MG63 (cell line): Measurements from ENCODE around the gene SACM1L. TPM values are rescaled to one million over a fixed set of nuclear protein-coding genes. Genes with fewer than 3 reads are reported as not detected.

Experiments
- DNase-seq: peaks from one replicate; pipeline ENCODE4 v3.0.0-alpha.2; 2020
- H3K27me3 ChIP-seq: fragments of 250-450 bp; sonication (Bioruptor Pico); 2 replicates; pipeline ENCODE4 v1.5.1; 2020; ENCODE audit warnings: mild to moderate bottlenecking, moderate library complexity
- H3K36me3 ChIP-seq: fragments of 250-450 bp; sonication (Bioruptor Pico); 2 replicates; pipeline ENCODE4 v1.5.1; 2020; ENCODE audit warnings: mild to moderate bottlenecking, moderate library complexity
- H3K4me3 ChIP-seq: fragments of 250-450 bp; sonication (Bioruptor Pico); 2 replicates; pipeline ENCODE4 v1.5.1; 2020; ENCODE audit warnings: mild to moderate bottlenecking, moderate library complexity
- H3K9me3 ChIP-seq: fragments of 250-450 bp; sonication (Bioruptor Pico); 2 replicates; pipeline ENCODE4 v1.5.1; 2020; ENCODE audit warnings: mild to moderate bottlenecking, moderate library complexity
- total RNA-seq: library from RNA; depleted of rRNA; stranded (reverse); fragments of >200 nt; shearing (Covaris generic); gene quantifications from 2 replicates; pipeline ENCODE4 v1.2.3, GENCODE V29; 2014; ENCODE audit warnings: low replicate concordance

SACM1L gene
- total RNA-seq, 1 experiment from 2014 or later, result 7.7 TPM

GRCh38 chr3:45705839-45706808, 16.9 kb downstream of the SACM1L start:
- Histone ChIP-seq H3K36me3 (peaks cover 24% of the 10 kb centered on the region), H3K4me3 (no peak overlapping the region)
- DNase-seq, result no peak

DNA sequence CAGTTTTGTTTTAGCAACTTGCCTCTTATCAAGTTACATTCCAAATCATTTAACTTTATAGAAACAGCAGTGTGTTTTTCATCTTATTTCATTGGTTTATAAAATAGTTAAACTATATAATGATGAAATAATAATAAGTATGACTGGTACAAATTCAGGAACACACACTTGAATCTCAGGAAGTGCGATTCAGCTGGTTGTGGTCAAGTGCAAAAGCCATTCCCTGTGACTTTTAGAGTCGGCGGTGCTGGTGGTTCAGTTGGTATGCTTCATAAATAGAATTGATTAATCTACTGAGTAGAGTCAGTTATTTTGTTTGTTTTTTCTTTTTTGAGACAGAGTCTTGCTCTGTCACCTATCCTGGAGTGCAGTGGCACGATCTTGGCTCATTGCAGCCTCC, 22.7 kb downstream of the SACM1L start:
- Histone ChIP-seq H3K36me3 (peaks cover 24% of the 10 kb centered on the region), H3K9me3 (no peaks in the 10 kb centered on the region), H3K4me3 (no peak overlapping the region), H3K27me3 (no peaks in the 10 kb centered on the region)
- no peak for DNase-seq

More at GRCh38 chr3:45705839-45706808, 16.9 kb downstream of the SACM1L start:
- H3K9me3 ChIP-seq, result no peaks in the 10 kb centered on the region
- no peaks in the 10 kb centered on the region for H3K27me3 ChIP-seq

DNA sequence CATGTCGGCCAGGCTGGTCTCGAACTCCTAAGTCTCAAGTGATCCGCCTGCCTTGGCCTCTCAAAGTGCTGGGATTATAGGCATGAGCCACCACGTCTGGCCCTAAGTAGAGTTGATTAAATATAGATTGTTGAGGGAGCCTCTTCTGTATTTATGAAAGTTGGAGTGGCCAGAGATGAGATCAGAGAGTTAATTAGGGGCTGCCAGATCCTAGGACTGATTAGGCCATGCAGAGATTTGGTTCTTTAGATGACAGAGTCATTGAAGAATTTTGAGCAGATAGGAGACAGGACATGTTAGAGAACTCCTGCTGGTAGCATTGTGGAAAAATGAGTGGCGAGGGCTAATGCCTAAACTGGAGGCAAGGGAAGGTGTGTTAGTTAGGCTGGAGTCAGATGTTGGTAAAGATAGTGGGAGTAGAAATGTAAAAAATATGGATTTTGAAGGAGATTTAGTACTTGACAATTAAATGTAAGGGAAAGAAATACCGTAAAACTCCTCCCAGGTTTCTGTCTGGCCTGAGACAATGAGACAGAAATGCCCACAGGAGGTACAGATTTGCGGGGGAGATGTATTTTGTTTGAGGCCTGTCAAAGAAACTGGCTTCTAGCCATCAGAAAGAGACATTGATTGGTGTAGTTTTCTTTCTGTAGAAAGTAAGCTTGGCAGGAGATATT, 23.4 kb downstream of the SACM1L start:
- H3K36me3 ChIP-seq, result peaks cover 18% of the 10 kb centered on the region
- DNase-seq, result no peak
- H3K4me3 ChIP-seq, result no peak overlapping the region
- H3K27me3 ChIP-seq, result no peaks in the 10 kb centered on the region
- H3K9me3 ChIP-seq, result no peaks in the 10 kb centered on the region

- DNase-seq, result no peak
These were observed 26.7 kb downstream of the SACM1L start for GRCh38 chr3:45715945-45716344.

GRCh38 chr3:45716790-45717336, 27.7 kb downstream of the SACM1L start:
- no peak overlapping the region for H3K4me3 ChIP-seq
- H3K9me3 ChIP-seq, result no peaks in the 10 kb centered on the region
- H3K27me3 ChIP-seq, result no peaks in the 10 kb centered on the region
- peaks cover 2% of the 10 kb centered on the region; the same call in 1 of the 2 replicates for H3K36me3 ChIP-seq
- no peak for DNase-seq

More at GRCh38 chr3:45715945-45716344, 26.7 kb downstream of the SACM1L start:
- no peaks in the 10 kb centered on the region; the same call in 1 of the 2 replicates for H3K36me3 ChIP-seq
- H3K9me3 ChIP-seq, result no peaks in the 10 kb centered on the region
- no peaks in the 10 kb centered on the region for H3K27me3 ChIP-seq
- no peak overlapping the region for H3K4me3 ChIP-seq

GRCh38 chr3:45719655-45720487, 30.7 kb downstream of the SACM1L start:
- no peak for DNase-seq
- Histone ChIP-seq H3K9me3 (no peaks in the 10 kb centered on the region), H3K4me3 (no peak overlapping the region), H3K27me3 (no peaks in the 10 kb centered on the region), H3K36me3 (peaks cover 16% of the 10 kb centered on the region)

- Histone ChIP-seq H3K4me3 (no peak overlapping the region), H3K36me3 (peaks cover 21% of the 10 kb centered on the region), H3K9me3 (no peaks in the 10 kb centered on the region), H3K27me3 (no peaks in the 10 kb centered on the region)
- DNase-seq, result no peak
These were observed 35.7 kb downstream of the SACM1L start for GRCh38 chr3:45724911-45725310.

GRCh38 chr3:45729614-45730013, 40.4 kb downstream of the SACM1L start:
- no peak overlapping the region for H3K4me3 ChIP-seq
- H3K36me3 ChIP-seq, result peaks cover 19% of the 10 kb centered on the region
- no peaks in the 10 kb centered on the region for H3K9me3 ChIP-seq
- no peak for DNase-seq
- no peaks in the 10 kb centered on the region for H3K27me3 ChIP-seq

DNA sequence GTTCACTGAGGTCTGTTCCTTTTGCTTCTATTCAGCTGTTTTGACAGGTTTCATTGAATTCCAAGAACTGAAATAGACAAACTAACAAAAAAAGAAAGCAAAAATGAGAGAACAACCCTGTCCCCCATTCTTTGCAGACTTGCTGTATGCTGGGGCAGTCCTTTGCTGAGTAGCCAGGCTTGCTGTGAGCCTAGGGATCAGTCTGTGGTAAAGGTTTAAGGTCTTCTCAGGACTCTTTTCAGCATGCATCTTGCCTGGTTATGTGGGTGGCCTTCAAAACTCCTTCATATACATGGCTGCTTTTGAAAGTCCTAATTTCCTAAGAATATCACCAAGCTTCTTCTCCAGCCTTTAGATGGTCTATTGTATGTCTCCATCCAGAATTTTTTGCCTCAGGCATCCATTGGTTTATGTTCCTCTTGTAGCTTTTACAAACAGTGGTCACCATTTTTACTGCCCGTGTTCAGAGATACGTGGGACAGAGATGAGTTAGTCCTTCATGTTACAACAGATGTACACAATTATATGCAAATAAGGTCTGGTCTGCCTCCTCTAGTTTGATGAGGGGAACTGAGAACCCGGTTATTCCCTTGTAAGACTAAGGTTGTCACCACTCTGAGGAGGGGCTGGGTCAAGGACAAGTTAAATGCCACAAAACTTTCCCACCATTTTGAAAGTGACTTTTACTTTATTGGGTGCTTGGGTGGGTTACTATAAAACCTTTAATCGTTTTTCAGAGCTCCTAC, 41.4 kb downstream of the SACM1L start:
- H3K27me3 ChIP-seq, result no peaks in the 10 kb centered on the region
- no peaks in the 10 kb centered on the region for H3K9me3 ChIP-seq
- peaks cover 15% of the 10 kb centered on the region for H3K36me3 ChIP-seq
- no peak for DNase-seq
- H3K4me3 ChIP-seq, result no peak overlapping the region

- H3K36me3 ChIP-seq, result peaks cover 17% of the 10 kb centered on the region
- no peaks in the 10 kb centered on the region for H3K27me3 ChIP-seq
- no peak overlapping the region for H3K4me3 ChIP-seq
- H3K9me3 ChIP-seq, result no peaks in the 10 kb centered on the region
- DNase-seq, result no peak
These were observed 47.5 kb downstream of the SACM1L start for GRCh38 chr3:45736707-45737106.

GRCh38 chr3:45737234-45737633, 48.0 kb downstream of the SACM1L start:
- H3K9me3 ChIP-seq, result no peaks in the 10 kb centered on the region
- H3K27me3 ChIP-seq, result no peaks in the 10 kb centered on the region
- no peak overlapping the region for H3K4me3 ChIP-seq
- peaks cover 12% of the 10 kb centered on the region for H3K36me3 ChIP-seq
- no peak for DNase-seq

GRCh38 chr3:45739991-45740390, 50.8 kb downstream of the SACM1L start:
- no peak overlapping the region for H3K4me3 ChIP-seq
- H3K27me3 ChIP-seq, result no peaks in the 10 kb centered on the region
- no peaks in the 10 kb centered on the region for H3K9me3 ChIP-seq
- DNase-seq, result no peak
- H3K36me3 ChIP-seq, result peaks cover 17% of the 10 kb centered on the region

- Histone ChIP-seq H3K4me3 (no peak overlapping the region), H3K27me3 (no peaks in the 10 kb centered on the region), H3K9me3 (no peaks in the 10 kb centered on the region), H3K36me3 (peaks cover 17% of the 10 kb centered on the region)
- no peak for DNase-seq
These were observed 52.1 kb downstream of the SACM1L start for GRCh38 chr3:45741247-45741646.

DNA sequence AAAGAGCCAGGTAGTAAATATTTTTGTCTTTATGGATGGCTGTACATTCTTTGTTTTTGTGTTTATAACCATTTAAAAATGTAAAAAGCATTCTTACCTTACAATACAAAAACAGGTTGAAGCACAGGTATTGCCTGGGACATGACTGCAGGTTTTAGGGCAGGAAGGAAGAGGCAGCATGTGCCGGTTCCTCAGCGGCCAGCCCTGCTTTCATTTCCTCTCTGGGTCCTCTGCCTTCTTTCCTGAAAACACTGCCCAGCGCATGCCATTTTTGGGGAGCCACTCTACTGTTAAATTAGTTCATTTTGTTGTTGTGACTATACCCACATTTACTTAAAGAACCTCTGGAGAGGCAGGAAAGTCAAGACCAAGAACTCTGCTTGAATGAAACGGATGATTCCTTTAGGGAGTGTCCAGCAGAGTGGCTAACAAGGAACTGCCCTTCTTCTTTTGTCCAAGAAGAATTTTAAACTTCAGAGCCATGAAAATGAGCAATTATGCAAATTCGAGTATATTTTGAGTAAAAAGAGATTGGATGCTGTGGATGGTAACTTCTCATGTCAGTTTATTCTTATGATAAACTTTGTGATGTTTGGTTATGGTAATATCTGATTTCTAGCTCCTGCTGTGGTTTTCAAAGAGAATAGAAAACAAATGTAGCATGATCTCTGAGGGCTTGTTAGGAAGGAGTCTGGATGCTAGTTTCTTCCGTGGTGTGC, 52.7 kb downstream of the SACM1L start:
- H3K36me3 ChIP-seq, result peaks cover 17% of the 10 kb centered on the region
- no peak for DNase-seq
- no peak overlapping the region for H3K4me3 ChIP-seq
- no peaks in the 10 kb centered on the region for H3K27me3 ChIP-seq
- no peaks in the 10 kb centered on the region for H3K9me3 ChIP-seq

DNA sequence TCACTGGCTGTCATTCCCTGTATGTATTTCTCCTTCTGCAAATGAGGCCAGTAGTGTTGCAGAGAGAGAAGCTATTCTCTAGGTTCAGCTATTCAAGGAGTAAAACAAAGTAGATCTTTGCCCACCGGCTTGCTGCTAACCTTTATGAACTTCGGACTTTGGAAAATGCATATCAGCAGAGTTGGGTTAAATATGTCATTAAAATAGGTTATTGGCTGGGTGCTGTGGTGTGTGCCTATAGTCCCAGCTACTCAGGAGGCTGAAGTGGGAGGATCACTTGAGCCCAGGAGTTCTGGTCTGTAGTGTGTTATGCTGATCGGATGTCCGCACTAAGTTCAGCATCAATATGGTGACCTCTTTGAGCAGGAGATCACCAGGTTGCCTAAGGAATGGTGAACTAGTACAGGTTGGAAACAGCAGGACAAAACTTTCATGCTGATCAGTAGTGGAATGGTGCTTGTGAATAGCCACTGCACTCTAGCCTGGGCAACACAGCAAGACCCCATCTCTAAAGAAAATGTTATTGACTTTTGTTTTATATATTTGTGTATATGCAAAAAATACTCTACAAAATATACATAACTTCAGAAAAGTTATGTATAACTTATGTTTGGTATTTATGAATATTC, 53.4 kb downstream of the SACM1L start:
- H3K36me3 ChIP-seq, result peaks cover 14% of the 10 kb centered on the region
- H3K9me3 ChIP-seq, result no peaks in the 10 kb centered on the region
- no peak for DNase-seq
- H3K27me3 ChIP-seq, result no peaks in the 10 kb centered on the region
- no peak overlapping the region for H3K4me3 ChIP-seq
